GM12878 (cell line): Measurements from ENCODE around the gene CHRM4. TPM values are rescaled to one million over a fixed set of nuclear protein-coding genes. Genes with fewer than 3 reads are reported as not detected.

Source experiments
- ATF2 ChIP-seq: IDR thresholded peaks from 2 replicates; pipeline ENCODE4 v1.6.1; 2012; ENCODE audit warnings: low read length, inconsistent platforms
- ATF7 ChIP-seq: fragments of 450-650 bp; IDR thresholded peaks from 2 replicates; pipeline ENCODE4 v1.6.1; 2016; ENCODE audit warnings: low read depth, mild to moderate bottlenecking
- DPF2 ChIP-seq: fragments of 450-650 bp; IDR thresholded peaks from 2 replicates; pipeline ENCODE4 v1.6.1; 2017; ENCODE audit warnings: mild to moderate bottlenecking
- ESRRA ChIP-seq: IDR thresholded peaks from 2 replicates; pipeline ENCODE4 v1.6.1; 2012; ENCODE audit warnings: mild to moderate bottlenecking, low read length, improper control_type of control experiment
- FOXK2 ChIP-seq: fragments of 450-650 bp; IDR thresholded peaks from 2 replicates; pipeline ENCODE4 v1.6.1; 2017; ENCODE audit warnings: mild to moderate bottlenecking, moderate library complexity
- IKZF1 ChIP-seq: fragments of 450-650 bp; conservative IDR thresholded peaks from 2 replicates; pipeline ENCODE4 v1.6.1; 2017; ENCODE audit warnings: antibody characterized with exemption, mild to moderate bottlenecking
- IRF4 ChIP-seq: IDR thresholded peaks from 2 replicates; pipeline ENCODE4 v1.6.1; 2011; ENCODE audit warnings: low read depth, low read length
- KDM1A ChIP-seq: fragments of 200-600 bp; sonication (generic); IDR thresholded peaks from 2 replicates; pipeline ENCODE4 v1.6.1; 2016; ENCODE audit warnings: borderline replicate concordance
- NFYA ChIP-seq: IDR thresholded peaks from 2 replicates; pipeline ENCODE4 v1.6.1; 2011; ENCODE audit warnings: low read depth, mild to moderate bottlenecking, low read length, improper control_type of control experiment, borderline replicate concordance
- NRF1 ChIP-seq: conservative IDR thresholded peaks from 2 replicates; pipeline ENCODE4 v1.6.1; 2011; ENCODE audit warnings: mild to moderate bottlenecking, low read depth, low read length, improper control_type of control experiment
- PRDM15 ChIP-seq: fragments of 450-650 bp; formaldehyde crosslinking; IDR thresholded peaks from 2 replicates; pipeline ENCODE4 v1.4.0; 2020; ENCODE audit warnings: mild to moderate bottlenecking, moderate library complexity
- RCOR1 ChIP-seq: conservative IDR thresholded peaks from 2 replicates; pipeline ENCODE4 v1.6.1; 2012; ENCODE audit warnings: low read depth, low read length, improper control_type of control experiment
- RELA ChIP-seq: fragments of 450-650 bp; IDR thresholded peaks from 2 replicates; pipeline ENCODE4 v1.8.0; 2014; ENCODE audit warnings: borderline replicate concordance; ENCODE audit not compliant: partially characterized antibody
- STAT1 ChIP-seq: fragments of 450-650 bp; conservative IDR thresholded peaks from 2 replicates; pipeline ENCODE4 v1.6.1; 2014; ENCODE audit warnings: antibody characterized with exemption, mild to moderate bottlenecking
- TARDBP ChIP-seq: IDR thresholded peaks from 2 replicates; pipeline ENCODE4 v1.6.1; 2016; ENCODE audit warnings: borderline replicate concordance
- TCF12 ChIP-seq: IDR thresholded peaks from 2 replicates; pipeline ENCODE4 v1.6.1; 2011; ENCODE audit warnings: low read depth, mild to moderate bottlenecking, low read length
- TCF3 ChIP-seq: IDR thresholded peaks from 2 replicates; pipeline ENCODE4 v1.6.1; 2012; ENCODE audit warnings: low read depth, mild to moderate bottlenecking, low read length, borderline replicate concordance; ENCODE audit not compliant: insufficient read depth
- YBX1 ChIP-seq: fragments of 450-650 bp; IDR thresholded peaks from 2 replicates; pipeline ENCODE4 v1.6.1; 2016; ENCODE audit warnings: antibody characterized with exemption
- ZBTB11 ChIP-seq: fragments of 450-650 bp; formaldehyde crosslinking; IDR thresholded peaks from 2 replicates; pipeline ENCODE4 v1.5.0; 2022; ENCODE audit warnings: mild to moderate bottlenecking, missing genetic modification characterization
- ZBTB33 ChIP-seq: fragments of 450-650 bp; IDR thresholded peaks from 2 replicates; pipeline ENCODE4 v1.6.1; 2017; ENCODE audit warnings: mild to moderate bottlenecking
- ZNF207 ChIP-seq: fragments of 450-650 bp; IDR thresholded peaks from 2 replicates; pipeline ENCODE4 v1.6.1; 2014; ENCODE audit warnings: antibody characterized with exemption, mild to moderate bottlenecking, borderline replicate concordance
- polyA plus RNA-seq, 11 experiments: library from polyadenylated mRNA; depleted of rRNA in 4 of 11; unstranded in 6 of 11; stranded (reverse) in 5 of 11; fragments of >200 nt; fragmentation: Nextera tagmentation in 4 of 11; fragmentation: Illumina TruSeq in 1 of 11; extraction: Ambion mirVana in 4 of 11; extraction: Trizol in 1 of 11; gene quantifications; 1 replicate in 1 of 11; 2 replicates in 10 of 11; pipeline versions ENCODE4 v1.2.1 to v1.2.3, GENCODE V29; 2011 to 2016; ENCODE audit warnings: inconsistent platforms in 2 of 11, missing spikeins in 2 of 11, low read depth in 1 of 11
- total RNA-seq, 4 experiments: library from RNA; depleted of rRNA in 3 of 4; stranded (reverse); fragments of >200 nt in 3 of 4; fragmentation: Illumina TruSeq in 1 of 4; extraction: Trizol in 1 of 4; gene quantifications; 2 replicates each; pipeline versions ENCODE4 v1.2.1 to v1.2.3, GENCODE V29; 2013 to 2021

Gene CHRM4
- total and polyA plus RNA-seq, 10 of the 15 experiments (the other 5 are each of a cell fraction or from before 2014, with no cell fraction given), result 0.12 to 0.23 (median 0.13) TPM; not detected in 7

GRCh38 chr11:46361283-46362155 lies 30.1 kb downstream of the CHRM4 start (continued):
- no peak for TF ChIP-seq PRDM15 (CRISPR knock-in tag)
- no peak for TF ChIP-seq ZBTB33
- no peak for TF ChIP-seq ATF7
- no peak for TF ChIP-seq YBX1
- peak; percentile 65; the same call in 1 of the 2 replicates for TF ChIP-seq TCF3
- no peak for TF ChIP-seq RELA
- no peak for TF ChIP-seq NFYA
- no peak for TF ChIP-seq ZBTB11 (CRISPR knock-in tag)
- TF ChIP-seq ZNF207, result no peak
- no peak for TF ChIP-seq NRF1
- TF ChIP-seq TARDBP, result no peak
- peak; percentile 69; the same call in 1 of the 2 replicates for TF ChIP-seq RCOR1
- no peak for TF ChIP-seq TCF12
- TF ChIP-seq STAT1, result 0 out of 2 replicates have a peak, but pooled peaks have one; percentile 17
- peak; percentile 97 for TF ChIP-seq IKZF1
- TF ChIP-seq DPF2, result peak; percentile 93
- no peak for TF ChIP-seq ESRRA
- no peak for TF ChIP-seq ATF2
- no peak for TF ChIP-seq IRF4
- TF ChIP-seq KDM1A, result no peak
- no peak for TF ChIP-seq FOXK2
